Sigmoid colon (tissue), 7 donors: ENCODE results near the gene UBE2H. TPM values are rescaled to one million over a fixed set of nuclear protein-coding genes. Genes with fewer than 3 reads are reported as not detected.

ENCODE experiments used
- DNase-seq: peaks from one replicate; pipeline ENCODE4 v3.0.0-alpha.2; 2019
- H3K27ac ChIP-seq, 4 donors: fragments of 200-600 bp; sonication (generic); one replicate each; pipeline ENCODE4 v1.5.1; 2016 to 2019; ENCODE audit warnings: mild to moderate bottlenecking in 1 of 4
- H3K27me3 ChIP-seq, 3 donors: fragments of 200-600 bp; sonication (generic); one replicate each; pipeline ENCODE4 v1.5.1; 2019; ENCODE audit warnings: mild to moderate bottlenecking in 1 of 3
- H3K36me3 ChIP-seq, 4 donors: fragments of 200-600 bp; sonication (generic); one replicate each; pipeline ENCODE4 v1.5.1; 2016 to 2019
- H3K4me1 ChIP-seq, 4 donors: fragments of 200-600 bp; sonication (generic); one replicate each; pipeline ENCODE4 v1.5.1; 2017 to 2019
- H3K4me3 ChIP-seq, 4 donors: fragments of 200-600 bp; sonication (generic); one replicate each; pipeline ENCODE4 v1.5.1; 2017 to 2019; ENCODE audit warnings: mild to moderate bottlenecking in 2 of 4, moderate library complexity in 1 of 4
- H3K9me3 ChIP-seq, 4 donors: fragments of 200-600 bp in 3 of 4; sonication (generic) in 3 of 4; one replicate each; pipeline versions ENCODE4 v1.5.1 to v1.6.1; 2013 to 2019
- CTCF ChIP-seq, 4 experiments: fragments of 450-650 bp in 3 of 4; fragments of 200-600 bp in 1 of 4; IDR thresholded peaks; one replicate each; pipeline ENCODE4 v1.5.1; 2016 to 2019; ENCODE audit warnings: antibody characterized with exemption in 4 of 4, mild to moderate bottlenecking in 3 of 4, moderate library complexity in 2 of 4
- EP300 ChIP-seq, 4 donors: sonication (generic); formaldehyde crosslinking; IDR thresholded peaks; one replicate each; pipeline ENCODE4 v1.6.1; 2017; ENCODE audit warnings: antibody characterized with exemption in 4 of 4
- POLR2A ChIP-seq, 2 donors: fragments of 450-650 bp; IDR thresholded peaks; one replicate each; pipeline ENCODE4 v1.6.1; 2016; ENCODE audit warnings: antibody characterized with exemption in 2 of 2, mild to moderate bottlenecking in 2 of 2, moderate library complexity in 2 of 2
- POLR2AphosphoS5 ChIP-seq, 4 donors: sonication (generic); formaldehyde crosslinking; IDR thresholded peaks; one replicate each; pipeline ENCODE4 v1.6.1; 2017; ENCODE audit warnings: antibody characterized with exemption in 4 of 4
- WGBS, 2 donors: extraction: QIAGEN DNeasy Blood & Tissue Kit; methylation state at CpG; one replicate each; pipeline ENCODE4 v1.1.7; 2013; 5-methylcytosine and 5-hydroxymethylcytosine counted together
- intact Hi-C: fragments of 100-400 bp; cut with DNase I; formaldehyde crosslinking; loops from one replicate; pipeline ENCODE4 v1.15.1; 2023
- polyA plus RNA-seq, 3 donors: library from polyadenylated mRNA; stranded (reverse); fragments of 200-250 nt; gene quantifications; one replicate each; pipeline ENCODE4 v1.2.3, GENCODE V29; 2013
- total RNA-seq, 4 donors: library from RNA; depleted of rRNA; stranded (reverse); fragments of >200 nt; gene quantifications; one replicate each; pipeline ENCODE4 v1.1.0, GENCODE V29; 2016
- donor health status: healthy with polysubstance abuse.
- donor health status: Bipolar disorder and iron deficiency.
- donor health status: healthy.

The UBE2H gene
- total and polyA plus RNA-seq, 7 donors: 20.4 to 99.7 (median 68.8) TPM

- intact Hi-C loops: no loop called here
- Histone ChIP-seq H3K4me1 (no peaks in the 10 kb centered on the region), H3K27ac (no peak overlapping the region), H3K4me3 (no peak overlapping the region), H3K27me3 (peaks cover 0 to 9% (median 0%) of the 10 kb centered on the region in 3 donors), H3K36me3 (no peaks in the 10 kb centered on the region), H3K9me3 (no peaks in the 10 kb centered on the region)
- DNase-seq: no peak
- TF ChIP-seq CTCF (IDR thresholded peaks at IDR 0.05) (no peak), POLR2AphosphoS5 (IDR thresholded peaks at IDR 0.05) (no peak), EP300 (IDR thresholded peaks at IDR 0.05) (no peak), POLR2A (IDR thresholded peaks at IDR 0.05) (no peak)
- 86 to 88% methylated on average over 17 of the region's 17 CpGs for WGBS, 2 donors
Measured at GRCh38 chr7:129803546-129804081, 149.1 kb downstream of the UBE2H start.

GRCh38 chr7:129801882-129802281, 150.9 kb downstream of the UBE2H start:
- no peaks in the 10 kb centered on the region for H3K4me1 ChIP-seq
- no peak overlapping the region for H3K4me3 ChIP-seq
- H3K27me3 ChIP-seq: peaks cover 0 to 9% (median 0%) of the 10 kb centered on the region in 3 donors
- H3K27ac ChIP-seq: no peak overlapping the region
- 34 to 65% methylated on average over 5 of the region's 5 CpGs for WGBS, 2 donors
- TF ChIP-seq EP300 (IDR thresholded peaks at IDR 0.05): no peak
- TF ChIP-seq CTCF (IDR thresholded peaks at IDR 0.05): no peak
- TF ChIP-seq POLR2AphosphoS5 (IDR thresholded peaks at IDR 0.05): no peak
- TF ChIP-seq POLR2A (IDR thresholded peaks at IDR 0.05): no peak
- DNase-seq: no peak
- intact Hi-C loops: no loop called here
- H3K36me3 ChIP-seq: no peaks in the 10 kb centered on the region
- no peaks in the 10 kb centered on the region for H3K9me3 ChIP-seq

- WGBS, 2 donors: 91 to 93% methylated on average over 7 of the region's 7 CpGs
- Histone ChIP-seq H3K27me3 (peaks cover 0 to 9% (median 0%) of the 10 kb centered on the region in 3 donors), H3K4me3 (no peak overlapping the region), H3K9me3 (no peaks in the 10 kb centered on the region), H3K36me3 (no peaks in the 10 kb centered on the region), H3K4me1 (no peaks in the 10 kb centered on the region), H3K27ac (no peak overlapping the region)
- TF ChIP-seq CTCF (IDR thresholded peaks at IDR 0.05) (no peak), POLR2A (IDR thresholded peaks at IDR 0.05) (no peak), POLR2AphosphoS5 (IDR thresholded peaks at IDR 0.05) (no peak), EP300 (IDR thresholded peaks at IDR 0.05) (no peak)
- DNase-seq: no peak
- intact Hi-C loops: no loop called here
Measured at GRCh38 chr7:129800901-129801300, 151.9 kb downstream of the UBE2H start.

GRCh38 chr7:129799350-129799955, 153.3 kb downstream of the UBE2H start:
- WGBS, 2 donors: 85 to 87% methylated on average over 13 of the region's 13 CpGs
- intact Hi-C loops: no loop called here
- TF ChIP-seq POLR2AphosphoS5 (IDR thresholded peaks at IDR 0.05): no peak
- Histone ChIP-seq H3K36me3 (no peaks in the 10 kb centered on the region), H3K27ac (no peak overlapping the region), H3K4me1 (no peaks in the 10 kb centered on the region), H3K4me3 (no peak overlapping the region), H3K27me3 (peaks cover 0 to 9% (median 0%) of the 10 kb centered on the region in 3 donors), H3K9me3 (no peaks in the 10 kb centered on the region)
- no peak for DNase-seq

GRCh38 chr7:129798616-129799349, 154.0 kb downstream of the UBE2H start:
- no peak for TF ChIP-seq POLR2AphosphoS5 (IDR thresholded peaks at IDR 0.05)
- TF ChIP-seq CTCF (IDR thresholded peaks at IDR 0.05): no peak
- no peak for TF ChIP-seq POLR2A (IDR thresholded peaks at IDR 0.05)
- no peak for TF ChIP-seq EP300 (IDR thresholded peaks at IDR 0.05)
- H3K4me3 ChIP-seq: no peak overlapping the region
- no peaks in the 10 kb centered on the region for H3K36me3 ChIP-seq
- peaks cover 0 to 9% (median 0%) of the 10 kb centered on the region in 3 donors for H3K27me3 ChIP-seq
- 93 to 94% methylated on average over 16 of the region's 16 CpGs for WGBS, 2 donors
- intact Hi-C loops: no loop called here
- no peak overlapping the region for H3K27ac ChIP-seq
- no peaks in the 10 kb centered on the region for H3K9me3 ChIP-seq
- no peak for DNase-seq
- no peaks in the 10 kb centered on the region for H3K4me1 ChIP-seq
